HEK293 (cell line): ENCODE data around the gene ATAD2B.

ENCODE experiments used
- CTCF ChIA-PET: fragments of 350-600 bp; formaldehyde crosslinking; extraction: SDS; loops from one replicate; lab custom pipeline; 2021; ENCODE audit warnings: antibody characterized with exemption; lab: Yijun Ruan, JAX
- POLR2A ChIA-PET: fragments of 300-600 bp; formaldehyde crosslinking; extraction: SDS; loops from one replicate; lab custom pipeline; 2020; ENCODE audit warnings: antibody characterized with exemption, inconsistent platforms; lab: Yijun Ruan, JAX
- H3K27ac ChIP-seq: fragments of 200-500 bp; sonication (Bioruptor generic); 2 replicates; pipeline ENCODE4 v1.5.1; 2014; ENCODE audit warnings: low read depth, low read length, control low read depth, inconsistent platforms; ENCODE audit errors: extremely low read depth
- H3K36me3 ChIP-seq, 2 experiments: fragments of 200-500 bp in 1 of 2; sonication (Bioruptor generic) in 1 of 2; 1 replicate in 1 of 2; 2 replicates in 1 of 2; pipeline ENCODE4 v1.5.1; 2014 to 2017; ENCODE audit warnings: inconsistent platforms in 2 of 2, low read length in 2 of 2; ENCODE audit not compliant: control insufficient read depth in 2 of 2, insufficient read depth in 1 of 2
- H3K4me1 ChIP-seq: fragments of 200-500 bp; sonication (Bioruptor generic); 2 replicates; pipeline ENCODE4 v1.5.1; 2014; ENCODE audit warnings: mild to moderate bottlenecking, low read length, inconsistent platforms; ENCODE audit not compliant: control insufficient read depth, insufficient read depth
- H3K4me3 ChIP-seq: 2 replicates; pipeline ENCODE4 v1.5.1; 2011; ENCODE audit warnings: low read depth, mild to moderate bottlenecking, control low read depth, low read length, moderate library complexity
- H3K9me3 ChIP-seq: fragments of 200-500 bp; sonication (Bioruptor generic); 2 replicates; pipeline ENCODE4 v1.5.1; 2014; ENCODE audit warnings: low read depth, low read length, inconsistent platforms; ENCODE audit not compliant: control insufficient read depth, insufficient read depth
- CTCF ChIP-seq: fragments of 450-650 bp; formaldehyde crosslinking; IDR thresholded peaks from 2 replicates; pipeline ENCODE4 v1.5.1; 2016; ENCODE audit warnings: missing biosample characterization, missing genetic modification characterization
- GLIS2 ChIP-seq: fragments of 450-650 bp; formaldehyde crosslinking; IDR thresholded peaks from 2 replicates; pipeline ENCODE4 v1.5.1; 2016; ENCODE audit warnings: missing biosample characterization, missing genetic modification characterization
- HIC1 ChIP-seq: fragments of 450-650 bp; formaldehyde crosslinking; IDR thresholded peaks from 2 replicates; pipeline ENCODE4 v1.5.1; 2016; ENCODE audit warnings: missing biosample characterization, missing genetic modification characterization
- INSM2 ChIP-seq: fragments of 450-650 bp; formaldehyde crosslinking; IDR thresholded peaks from 2 replicates; pipeline ENCODE4 v1.5.1; 2016; ENCODE audit warnings: missing biosample characterization, missing genetic modification characterization
- PBX3 ChIP-seq: sonication (generic); formaldehyde crosslinking; IDR thresholded peaks from 2 replicates; pipeline ENCODE4 v1.8.1; 2022; ENCODE audit warnings: mild to moderate bottlenecking, moderate library complexity, missing genetic modification reagents
- SP2 ChIP-seq: fragments of 450-650 bp; formaldehyde crosslinking; IDR thresholded peaks from 2 replicates; pipeline ENCODE4 v1.5.1; 2016; ENCODE audit warnings: missing biosample characterization, missing genetic modification characterization
- YY2 ChIP-seq: fragments of 450-650 bp; formaldehyde crosslinking; IDR thresholded peaks from 2 replicates; pipeline ENCODE4 v1.5.1; 2016; ENCODE audit warnings: missing biosample characterization, missing genetic modification characterization
- ZBTB21 ChIP-seq: fragments of 450-650 bp; formaldehyde crosslinking; IDR thresholded peaks from 2 replicates; pipeline ENCODE4 v1.5.1; 2017; ENCODE audit warnings: missing biosample characterization, missing genetic modification characterization
- ZBTB7A ChIP-seq: fragments of 450-650 bp; formaldehyde crosslinking; IDR thresholded peaks from 2 replicates; pipeline ENCODE4 v1.5.1; 2016; ENCODE audit warnings: low read depth, missing biosample characterization, missing genetic modification characterization
- ZNF155 ChIP-seq: fragments of 450-650 bp; formaldehyde crosslinking; IDR thresholded peaks from 2 replicates; pipeline ENCODE4 v1.5.1; 2016; ENCODE audit warnings: missing biosample characterization, missing genetic modification characterization
- ZNF16 ChIP-seq: fragments of 450-650 bp; formaldehyde crosslinking; IDR thresholded peaks from 2 replicates; pipeline ENCODE4 v1.5.1; 2016; ENCODE audit warnings: low read depth, missing biosample characterization, missing genetic modification characterization
- ZNF169 ChIP-seq: fragments of 450-650 bp; formaldehyde crosslinking; IDR thresholded peaks from 2 replicates; pipeline ENCODE4 v1.5.1; 2016; ENCODE audit warnings: missing biosample characterization, missing genetic modification characterization
- ZNF19 ChIP-seq: fragments of 450-650 bp; formaldehyde crosslinking; IDR thresholded peaks from 2 replicates; pipeline ENCODE4; 2016; ENCODE audit warnings: missing biosample characterization, missing genetic modification characterization, low read depth
- ZNF23 ChIP-seq: fragments of 450-650 bp; formaldehyde crosslinking; IDR thresholded peaks from 2 replicates; pipeline ENCODE4 v1.5.1; 2016; ENCODE audit warnings: missing biosample characterization, missing genetic modification characterization, borderline replicate concordance
- ZNF398 ChIP-seq: fragments of 450-650 bp; formaldehyde crosslinking; IDR thresholded peaks from 2 replicates; pipeline ENCODE4 v1.5.1; 2017; ENCODE audit warnings: missing biosample characterization, missing genetic modification characterization
- ZNF404 ChIP-seq: fragments of 450-650 bp; formaldehyde crosslinking; IDR thresholded peaks from 2 replicates; pipeline ENCODE4 v1.5.1; 2017; ENCODE audit warnings: missing biosample characterization, missing genetic modification characterization
- ZNF416 ChIP-seq: fragments of 450-650 bp; formaldehyde crosslinking; IDR thresholded peaks from 2 replicates; pipeline ENCODE4 v1.5.1; 2016; ENCODE audit warnings: missing biosample characterization, missing genetic modification characterization
- ZNF529 ChIP-seq: fragments of 450-650 bp; formaldehyde crosslinking; IDR thresholded peaks from 2 replicates; pipeline ENCODE4 v1.5.1; 2017; ENCODE audit warnings: missing genetic modification characterization, missing biosample characterization; ENCODE audit not compliant: insufficient replicate concordance
- ZNF561 ChIP-seq: fragments of 450-650 bp; IDR thresholded peaks from 2 replicates; pipeline ENCODE4 v1.5.1; 2018; ENCODE audit warnings: missing biosample characterization, missing genetic modification characterization, borderline replicate concordance
- ZNF585B ChIP-seq: fragments of 450-650 bp; formaldehyde crosslinking; IDR thresholded peaks from 2 replicates; pipeline ENCODE4 v1.5.1; 2016; ENCODE audit warnings: missing biosample characterization, missing genetic modification characterization
- ZNF596 ChIP-seq: fragments of 450-650 bp; IDR thresholded peaks from 2 replicates; pipeline ENCODE4 v1.5.0; 2018; ENCODE audit warnings: missing biosample characterization, mild to moderate bottlenecking, missing genetic modification characterization, moderate library complexity
- ZNF600 ChIP-seq: fragments of 450-650 bp; formaldehyde crosslinking; IDR thresholded peaks from 2 replicates; pipeline ENCODE4 v1.5.1; 2016; ENCODE audit warnings: missing biosample characterization, missing genetic modification characterization
- ZNF629 ChIP-seq: fragments of 450-650 bp; formaldehyde crosslinking; IDR thresholded peaks from 2 replicates; pipeline ENCODE4 v1.5.1; 2017; ENCODE audit warnings: missing biosample characterization, missing genetic modification characterization
- ZNF639 ChIP-seq: fragments of 450-650 bp; formaldehyde crosslinking; IDR thresholded peaks from 2 replicates; pipeline ENCODE4 v1.5.1; 2016; ENCODE audit warnings: missing biosample characterization, missing genetic modification characterization
- ZNF747 ChIP-seq: fragments of 450-650 bp; formaldehyde crosslinking; IDR thresholded peaks from 2 replicates; pipeline ENCODE4 v1.5.1; 2016; ENCODE audit warnings: missing biosample characterization, missing genetic modification characterization
- ZNF76 ChIP-seq: fragments of 450-650 bp; formaldehyde crosslinking; IDR thresholded peaks from 2 replicates; pipeline ENCODE4; 2016; ENCODE audit warnings: low read depth, missing biosample characterization, missing genetic modification characterization, borderline replicate concordance
- ZNF777 ChIP-seq: fragments of 450-650 bp; formaldehyde crosslinking; IDR thresholded peaks from 2 replicates; pipeline ENCODE4 v1.5.1; 2017; ENCODE audit warnings: missing biosample characterization, missing genetic modification characterization, borderline replicate concordance
- ZNF791 ChIP-seq: fragments of 450-650 bp; formaldehyde crosslinking; IDR thresholded peaks from 2 replicates; pipeline ENCODE4 v1.5.1; 2016; ENCODE audit warnings: missing biosample characterization, missing genetic modification characterization

Gene ATAD2B

GRCh38 chr2:23777826-23778225, 149.1 kb downstream of the ATAD2B start:
- ChIA-PET CTCF (no interaction called here), POLR2A (no interaction called here)
- TF ChIP-seq ZNF629 (no peak), ZNF398 (tag by site-specific recombination) (no peak), ZNF19 (tag by site-specific recombination) (no peak), ZNF639 (tag by site-specific recombination) (no peak), ZNF747 (tag by site-specific recombination) (no peak), ZNF16 (tag by site-specific recombination) (no peak), ZNF23 (tag by site-specific recombination) (no peak), ZNF600 (tag by site-specific recombination) (no peak), ZNF76 (tag by site-specific recombination) (no peak), INSM2 (tag by site-specific recombination) (no peak), ZBTB21 (no peak), ZNF155 (no peak), ZNF404 (tag by site-specific recombination) (no peak), ZNF596 (tag by site-specific recombination) (no peak), ZNF416 (no peak), GLIS2 (tag by site-specific recombination) (no peak), HIC1 (tag by site-specific recombination) (no peak)
- H3K27ac ChIP-seq = no peak overlapping the region
- H3K36me3 ChIP-seq = peaks cover 0 to 4% of the 10 kb centered on the region in 2 experiments; a peak in 1 of 3 replicates
- H3K9me3 ChIP-seq = no peaks in the 10 kb centered on the region
- no peak overlapping the region for H3K4me3 ChIP-seq
- H3K4me1 ChIP-seq = peaks cover 9% of the 10 kb centered on the region

- Histone ChIP-seq H3K4me1 (no peaks in the 10 kb centered on the region), H3K9me3 (no peaks in the 10 kb centered on the region; the same call in 1 of the 2 replicates), H3K27ac (no peak overlapping the region), H3K36me3 (peaks cover 5 to 6% of the 10 kb centered on the region in 2 experiments), H3K4me3 (no peak overlapping the region)
- ChIA-PET POLR2A (no interaction called here), CTCF (no interaction called here)
- no peak for TF ChIP-seq CTCF (tag by site-specific recombination)
- no peak for TF ChIP-seq YY2 (tag by site-specific recombination)
- TF ChIP-seq ZNF777 = no peak
- no peak for TF ChIP-seq ZNF561
- TF ChIP-seq ZNF596 (tag by site-specific recombination) = no peak
- TF ChIP-seq SP2 (tag by site-specific recombination) = no peak
- no peak for TF ChIP-seq ZBTB7A (tag by site-specific recombination)
- no peak for TF ChIP-seq PBX3 (CRISPR knock-in tag)
- no peak for TF ChIP-seq ZNF169 (tag by site-specific recombination)
- no peak for TF ChIP-seq ZNF19 (tag by site-specific recombination)
- TF ChIP-seq ZNF529 = no peak
- no peak for TF ChIP-seq ZNF585B (tag by site-specific recombination)
- TF ChIP-seq ZNF791 (tag by site-specific recombination) = no peak
These were observed 150.9 kb downstream of the ATAD2B start for GRCh38 chr2:23776021-23776420.
